Uterus (tissue), 2 donors: ENCODE data around the gene SPSB3.

Experiments used
- CTCF ChIP-seq, 4 experiments: fragments of 200-600 bp in 2 of 4; fragments of 450-650 bp in 2 of 4; sonication (generic) in 2 of 4; IDR thresholded peaks; one replicate each; pipeline ENCODE4 v1.5.1; 2016 to 2019; ENCODE audit warnings: antibody characterized with exemption in 4 of 4, mild to moderate bottlenecking in 2 of 4, moderate library complexity in 1 of 4
- POLR2A ChIP-seq, 2 donors: fragments of 450-650 bp; IDR thresholded peaks; one replicate each; pipeline ENCODE4 v1.6.1; 2016; ENCODE audit warnings: antibody characterized with exemption in 2 of 2, mild to moderate bottlenecking in 1 of 2, moderate library complexity in 1 of 2

DNA sequence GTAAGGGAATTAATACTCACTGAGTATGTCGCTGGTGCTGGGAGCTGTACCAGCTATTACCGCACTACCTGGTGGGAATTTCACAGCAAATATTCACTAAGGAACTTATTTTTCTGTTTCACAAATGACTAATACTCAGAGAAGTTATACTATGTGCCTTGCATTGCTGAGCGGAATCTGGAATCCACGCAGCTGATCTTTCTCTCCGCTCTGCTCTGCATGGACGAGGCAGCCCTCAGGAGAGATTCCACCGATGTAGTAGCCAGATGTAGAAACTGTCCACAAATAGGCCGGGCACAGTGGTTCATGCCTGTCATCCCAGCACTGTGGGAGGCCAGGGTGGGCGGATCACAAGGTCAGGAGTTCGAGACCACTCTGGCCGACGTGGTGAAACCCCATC is 28.2 kb downstream of the SPSB3 start:
- no peak for TF ChIP-seq CTCF (IDR thresholded peaks at IDR 0.05)
- no peak for TF ChIP-seq POLR2A (IDR thresholded peaks at IDR 0.05)
